DOHH2 (cell line): ENCODE measurements around the gene CCNYL1.

Experiments
- CTCF ChIP-seq: fragments of 200-600 bp; sonication (generic); IDR thresholded peaks from one replicate; pipeline ENCODE4 v1.5.1; 2014; ENCODE audit warnings: antibody characterized with exemption, mild to moderate bottlenecking, low read depth, low read length; ENCODE audit not compliant: poor library complexity, severe bottlenecking
- EZH2phosphoT487 ChIP-seq: fragments of 200-600 bp; sonication (generic); IDR thresholded peaks from 2 replicates; pipeline ENCODE4 v1.6.1; 2017; ENCODE audit warnings: borderline replicate concordance, mild to moderate bottlenecking, antibody characterized with exemption, low read length, moderate library complexity, mixed read lengths

GRCh38 chr2:207801259-207801658, 89.8 kb downstream of the CCNYL1 start:
- TF ChIP-seq CTCF (no peak), EZH2phosphoT487 (no peak)
